Measurements from ENCODE around the gene ATRX.
A peak's percentile ranks its signal among the peaks of the same experiment; 100 is the strongest.

The ATRX gene

GRCh38 chrX:77493677-77494553 is 292.1 kb downstream of the ATRX start:
- in situ Hi-C loops (cut with HindIII; ENCODE audit: low sequenced_read_pairs) = no loop called here
- peak; percentile 76 for DNase-seq (ENCODE audit: low read depth, low spot score)
- TF ChIP-seq CTCF (IDR thresholded peaks at IDR 0.05; ENCODE audit: low read depth, low read length) = no peak
- H3K4me3 ChIP-seq (ENCODE audit: low read depth, low read length) = no peak overlapping the region

GRCh38 chrX:77484045-77484444 is 302.0 kb downstream of the ATRX start:
- no peak for TF ChIP-seq CTCF (IDR thresholded peaks at IDR 0.05; ENCODE audit: low read depth, low read length)
- DNase-seq (ENCODE audit: low read depth, low spot score) = no peak
- in situ Hi-C loops (cut with HindIII; ENCODE audit: low sequenced_read_pairs) = no loop called here
- no peak overlapping the region for H3K4me3 ChIP-seq (ENCODE audit: low read depth, low read length)

- in situ Hi-C loops (cut with HindIII; ENCODE audit: low sequenced_read_pairs) = no loop called here
- H3K4me3 ChIP-seq (ENCODE audit: low read depth, low read length) = no peak overlapping the region
- no peak for DNase-seq (ENCODE audit: low read depth, low spot score)
- no peak for TF ChIP-seq CTCF (IDR thresholded peaks at IDR 0.05; ENCODE audit: low read depth, low read length)
These were observed 330.6 kb downstream of the ATRX start for GRCh38 chrX:77455437-77455836.
